HG03064 (cell line): ENCODE data around the gene MAP2K2.
"Not testable (repeated sequence)": the region's sequence is repeated elsewhere in the genome, so short reads cannot be mapped to it uniquely, and the experiment has no call there.

Source experiments
- ATAC-seq: cut with Tn5 transposase; IDR thresholded peaks from one replicate; pipeline ENCODE4 v1.9.1; 2021; ENCODE audit warnings: low read depth; ENCODE audit not compliant: unreplicated experiment

MAP2K2 gene

DNA sequence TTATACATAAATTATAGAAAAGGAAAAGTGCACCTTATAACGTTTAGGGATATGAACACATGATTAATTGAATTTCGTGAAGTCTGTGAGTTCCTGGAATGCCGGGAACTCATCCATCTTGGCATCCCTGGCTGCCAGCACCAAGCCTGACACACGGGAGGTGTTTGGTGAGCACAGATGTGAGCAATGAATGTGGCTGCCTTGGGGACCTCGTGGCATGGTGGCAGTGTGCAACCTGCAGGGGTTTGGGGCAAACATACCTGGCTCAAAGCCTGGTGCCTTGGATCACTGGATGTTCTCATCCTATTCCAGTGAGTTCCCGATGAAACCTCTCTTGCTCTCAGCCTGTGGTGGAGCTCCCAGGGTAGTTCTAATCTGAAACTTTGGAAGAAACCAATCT, 10.4 kb upstream of the MAP2K2 start:
- no peak for ATAC-seq

DNA sequence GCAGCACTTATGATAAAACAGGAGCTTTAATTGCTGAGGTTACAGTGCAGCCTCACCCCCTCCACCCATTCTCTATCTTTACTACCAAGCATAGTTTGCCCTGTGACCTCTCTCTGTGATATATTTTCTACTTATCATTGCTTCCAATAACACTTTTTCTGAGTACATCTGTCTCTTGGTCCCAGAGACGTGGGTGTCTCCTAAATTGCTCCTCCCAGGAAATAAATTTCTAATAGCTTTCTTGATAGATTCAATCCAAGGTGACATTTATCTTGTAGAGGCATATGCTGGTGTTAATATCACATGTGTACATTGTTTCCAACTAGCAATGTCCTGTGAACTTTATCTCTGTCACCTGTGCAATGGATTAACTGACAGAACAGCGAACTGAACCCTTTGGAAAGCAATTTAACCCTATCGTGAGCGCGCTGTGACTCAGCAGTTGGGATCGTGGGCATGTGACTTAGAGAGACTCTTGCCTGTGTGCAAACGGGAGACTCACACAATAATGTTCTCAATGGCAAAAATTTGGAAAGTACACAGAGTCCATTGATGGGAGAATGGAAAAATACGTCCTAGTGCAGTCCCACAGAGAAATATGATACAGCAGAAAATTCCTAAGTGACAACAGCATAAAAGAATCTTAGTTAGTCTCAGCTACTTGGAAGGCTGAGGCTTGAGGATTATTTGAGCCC, 7.0 kb upstream of the MAP2K2 start:
- ATAC-seq, result no peak

DNA sequence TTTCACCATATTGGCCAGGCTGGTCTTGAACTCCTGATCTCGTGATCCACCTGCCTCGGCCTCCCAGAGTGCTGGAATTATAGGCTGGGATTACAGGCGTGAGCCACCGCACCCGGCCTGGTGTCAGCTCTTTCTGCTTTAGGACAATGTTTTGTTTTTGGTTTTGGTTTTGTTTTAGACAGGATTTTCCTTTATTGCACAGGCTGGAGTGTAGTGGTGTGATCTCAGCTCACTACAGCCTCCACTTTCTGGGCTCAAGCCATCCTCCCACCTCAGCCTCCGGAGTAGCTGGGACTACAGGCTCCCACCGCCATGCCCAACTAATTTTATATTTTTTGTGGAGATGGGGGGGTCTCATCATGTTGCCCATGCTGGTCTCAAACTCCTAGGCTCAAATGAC, 5.1 kb upstream of the MAP2K2 start:
- ATAC-seq, result not testable (repeated sequence)

DNA sequence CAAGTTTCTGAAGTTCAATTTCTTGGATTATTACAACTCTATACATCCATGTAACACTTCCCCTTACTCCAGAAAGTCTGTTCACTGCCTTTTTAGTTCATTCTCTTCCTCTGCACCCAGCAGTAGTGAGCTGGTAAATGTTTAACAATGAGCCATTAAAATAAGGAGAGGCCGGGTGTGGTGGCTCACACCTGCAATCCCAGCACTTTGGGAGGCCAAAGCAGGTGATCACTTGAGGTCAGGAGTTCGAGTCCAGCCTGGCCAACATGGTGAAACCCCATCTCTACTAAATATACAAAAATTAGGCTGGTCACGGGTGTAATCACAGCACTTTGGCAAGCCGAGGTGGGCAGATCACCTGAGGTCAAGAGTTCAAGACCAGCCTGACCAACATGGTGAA, 3.4 kb upstream of the MAP2K2 start:
- not testable (repeated sequence) for ATAC-seq

DNA sequence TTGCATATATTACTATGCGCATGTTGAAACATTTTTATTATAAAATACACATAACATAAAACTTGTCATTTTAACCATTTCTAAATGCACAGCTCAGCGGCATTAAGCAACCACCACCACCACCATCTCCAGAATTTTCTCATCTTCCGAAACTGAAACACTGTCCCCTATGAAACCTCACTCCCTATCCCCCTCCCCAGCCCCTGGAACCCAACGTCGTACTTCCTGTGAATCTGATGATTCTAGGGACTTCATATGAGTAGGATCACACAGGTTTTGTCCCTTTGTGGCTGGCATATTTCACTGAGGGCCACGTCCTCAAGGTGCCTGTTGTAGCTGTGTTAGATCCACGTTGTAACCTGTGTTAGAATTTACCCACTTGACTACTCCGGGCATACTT, 716 bp upstream of the MAP2K2 start:
- no peak for ATAC-seq

DNA sequence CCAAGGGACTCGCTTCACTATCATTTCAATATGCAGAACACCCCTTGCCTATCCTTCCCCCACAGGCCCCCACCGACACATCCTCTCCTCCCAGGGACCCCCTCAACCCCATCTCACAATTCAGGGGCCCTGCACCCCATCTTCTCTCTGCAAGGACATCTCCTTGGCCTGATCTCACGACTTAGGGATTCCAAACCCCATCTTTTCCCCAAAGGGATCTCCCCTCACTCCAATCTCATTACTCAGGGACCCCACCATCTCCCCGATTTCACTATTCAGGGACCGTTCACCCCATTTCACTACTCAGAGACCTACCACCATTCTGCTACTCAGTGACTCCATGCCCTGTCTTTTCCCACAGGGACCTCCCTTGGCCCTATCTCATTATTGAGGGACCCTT, 1.4 kb downstream of the MAP2K2 start:
- no peak for ATAC-seq

DNA sequence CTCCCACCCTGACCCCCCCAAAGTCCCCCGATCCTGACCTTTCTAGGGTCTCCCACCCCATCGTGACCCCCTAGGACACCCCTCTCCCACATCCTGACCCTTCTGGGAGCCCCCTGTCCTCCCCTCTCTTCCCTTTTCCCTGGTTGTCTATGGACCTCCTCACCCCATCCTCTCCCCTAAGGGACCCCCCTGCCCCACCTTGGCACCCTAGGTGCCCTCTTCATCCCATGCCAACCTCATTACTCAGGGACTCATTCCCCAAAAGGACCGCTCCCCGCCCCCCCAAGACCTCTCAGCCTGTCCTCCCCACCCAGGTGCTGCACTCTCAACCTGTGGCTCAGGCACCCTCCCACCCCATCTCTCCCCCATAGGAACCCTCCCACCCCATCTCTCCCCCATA, 2.1 kb downstream of the MAP2K2 start:
- ATAC-seq, result no peak

DNA sequence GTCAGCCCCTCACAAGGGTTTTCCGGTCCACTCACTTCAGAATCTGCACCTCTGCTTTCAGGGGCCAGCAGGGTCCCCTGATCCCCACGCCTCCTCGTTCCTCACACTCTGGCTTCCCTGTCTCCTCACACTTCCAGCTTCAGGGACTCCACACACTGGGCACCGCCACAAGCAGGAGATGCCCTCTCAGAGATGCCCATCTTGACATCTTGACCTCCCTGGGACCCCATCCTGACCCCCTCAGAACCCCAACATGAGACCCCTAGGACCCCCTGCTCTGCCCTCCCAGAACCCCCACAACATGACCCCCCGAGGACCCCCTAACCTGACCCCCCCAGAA, 2.7 kb downstream of the MAP2K2 start:
- no peak for ATAC-seq

DNA sequence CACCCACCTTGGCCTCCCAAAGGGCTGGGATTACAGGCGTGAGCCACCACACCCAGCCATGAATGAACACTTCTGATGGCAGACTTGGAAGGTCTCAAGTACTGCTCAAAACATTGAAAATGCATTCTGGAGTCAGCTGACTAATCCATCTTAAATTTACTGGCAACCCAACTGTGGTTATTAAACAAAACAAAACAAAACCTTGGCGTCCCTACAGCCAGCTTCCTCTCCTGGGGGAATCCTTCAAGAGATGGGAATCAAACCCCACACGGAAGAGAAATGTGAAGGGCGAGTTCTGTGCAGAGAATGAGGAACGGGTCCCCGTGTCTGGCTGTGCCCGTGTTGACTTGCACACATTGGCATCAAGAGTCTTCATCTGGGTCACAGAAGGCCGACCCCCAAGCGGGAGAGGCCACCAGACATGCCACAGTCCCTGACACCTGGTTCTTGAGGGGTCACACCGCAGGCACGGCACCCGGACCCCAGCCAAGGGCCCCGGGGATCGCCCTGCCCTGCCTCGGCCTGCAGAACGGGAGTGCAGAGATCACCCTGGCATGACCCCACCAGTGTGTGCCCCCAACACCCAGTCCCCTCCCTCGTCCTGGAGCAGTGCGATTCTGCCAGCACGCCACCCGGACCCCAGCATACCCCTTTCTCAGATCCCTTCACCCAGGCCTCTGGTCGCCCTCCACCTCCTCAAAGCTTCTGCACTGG, 3.2 kb downstream of the MAP2K2 start:
- ATAC-seq, result no peak

DNA sequence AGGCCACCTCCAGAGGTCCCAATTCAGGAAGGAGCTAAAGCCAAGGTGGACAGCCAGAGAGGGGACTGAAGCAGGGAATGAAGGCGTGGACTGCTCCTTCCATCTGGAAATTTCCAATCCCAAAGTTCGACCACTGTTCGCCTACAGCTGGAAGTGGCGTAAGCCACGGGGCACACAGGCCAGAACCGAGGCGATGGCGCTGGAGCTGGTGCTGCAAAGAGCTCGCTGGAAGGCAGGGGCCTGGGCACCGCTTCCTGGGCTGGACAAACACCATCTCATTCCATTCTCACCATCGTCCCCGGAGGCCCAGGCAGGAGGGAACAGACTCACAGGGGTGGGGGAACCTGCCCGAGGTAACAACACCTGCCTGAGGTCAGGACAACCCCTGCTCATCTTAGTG, 4.2 kb downstream of the MAP2K2 start:
- no peak for ATAC-seq

DNA sequence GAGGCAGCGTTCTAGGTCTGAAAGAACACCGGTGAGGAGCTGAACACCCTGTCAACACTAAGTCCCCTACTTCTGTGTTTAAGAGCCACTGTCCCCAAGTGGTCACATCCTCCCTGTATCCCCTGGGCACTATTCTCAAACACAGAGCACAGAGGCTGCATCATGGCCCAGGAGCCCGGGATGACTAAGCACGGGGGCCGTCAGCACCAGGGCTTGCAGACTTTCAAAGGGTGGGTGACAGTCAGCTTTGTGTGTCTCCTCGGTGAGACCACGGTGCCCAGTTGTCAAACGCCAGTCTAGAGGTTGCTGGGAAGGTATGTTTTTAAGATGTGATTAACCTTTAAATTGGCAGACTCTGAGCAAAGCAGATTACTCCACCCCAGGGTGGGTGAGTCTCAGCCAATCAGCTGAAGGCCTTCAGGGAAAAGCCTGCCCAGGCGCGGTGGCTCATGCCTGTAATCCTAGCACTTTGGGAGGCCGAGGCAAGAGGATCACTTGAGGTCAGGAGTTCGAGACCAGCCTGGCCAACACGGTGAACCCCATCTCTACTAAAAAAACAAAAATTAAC, 8.0 kb downstream of the MAP2K2 start:
- no peak for ATAC-seq

DNA sequence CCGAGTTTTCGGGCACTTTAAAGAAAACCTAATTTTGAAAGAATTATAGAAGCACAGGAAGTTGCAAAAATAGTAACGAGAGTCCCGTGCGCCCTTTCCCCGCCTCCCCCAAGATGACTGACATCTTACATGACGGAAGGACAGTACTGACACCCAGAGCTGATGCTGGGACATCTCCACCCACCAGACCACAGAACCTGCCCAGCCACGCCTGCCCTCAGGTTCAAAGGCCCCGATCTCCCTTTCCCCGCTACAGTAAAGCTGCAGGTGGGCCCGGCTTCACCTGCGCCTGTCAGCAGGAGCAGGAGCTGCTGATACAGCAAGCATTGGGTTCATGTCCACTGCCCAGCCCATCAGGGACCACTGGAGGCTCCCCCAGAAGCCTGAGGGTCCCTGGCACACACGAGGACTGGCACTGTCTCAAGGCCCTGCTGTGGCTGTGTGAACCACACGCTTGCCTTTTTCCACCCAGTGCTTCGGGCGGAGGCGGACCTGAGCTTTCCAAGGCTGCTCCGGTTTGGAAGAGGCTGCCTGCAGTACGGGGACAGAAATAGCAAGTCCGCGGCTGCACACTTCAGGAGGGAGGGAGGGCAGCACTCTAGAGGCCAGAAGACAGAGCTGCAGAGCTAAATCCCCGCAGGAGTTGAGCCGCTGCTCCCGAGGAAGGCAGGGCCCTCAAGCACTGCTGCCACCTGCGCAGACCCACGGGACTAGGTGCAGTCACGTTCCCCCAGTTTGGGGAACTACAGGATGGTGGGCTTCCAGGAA, 8.7 kb downstream of the MAP2K2 start:
- ATAC-seq, result peak; percentile 62

DNA sequence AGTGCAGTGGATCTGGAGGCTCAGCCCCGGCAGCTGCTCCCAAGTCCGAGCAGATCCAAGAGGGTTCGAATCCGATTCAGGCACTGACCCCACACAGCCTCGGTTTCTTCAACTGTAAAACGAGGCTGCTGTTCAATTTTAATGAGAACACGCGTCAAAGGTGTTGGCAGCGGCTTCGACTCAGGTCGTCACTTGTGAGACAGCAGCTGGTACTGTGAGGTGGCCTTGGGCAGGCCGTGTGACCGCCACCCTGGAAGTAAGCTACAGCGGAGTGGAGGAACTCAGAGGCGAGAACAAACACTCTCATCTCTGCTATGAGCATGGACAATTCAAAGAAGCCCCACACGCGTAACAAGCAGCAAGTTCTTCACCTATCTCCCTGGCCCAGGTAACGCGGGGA, 9.7 kb downstream of the MAP2K2 start:
- ATAC-seq, result no peak

DNA sequence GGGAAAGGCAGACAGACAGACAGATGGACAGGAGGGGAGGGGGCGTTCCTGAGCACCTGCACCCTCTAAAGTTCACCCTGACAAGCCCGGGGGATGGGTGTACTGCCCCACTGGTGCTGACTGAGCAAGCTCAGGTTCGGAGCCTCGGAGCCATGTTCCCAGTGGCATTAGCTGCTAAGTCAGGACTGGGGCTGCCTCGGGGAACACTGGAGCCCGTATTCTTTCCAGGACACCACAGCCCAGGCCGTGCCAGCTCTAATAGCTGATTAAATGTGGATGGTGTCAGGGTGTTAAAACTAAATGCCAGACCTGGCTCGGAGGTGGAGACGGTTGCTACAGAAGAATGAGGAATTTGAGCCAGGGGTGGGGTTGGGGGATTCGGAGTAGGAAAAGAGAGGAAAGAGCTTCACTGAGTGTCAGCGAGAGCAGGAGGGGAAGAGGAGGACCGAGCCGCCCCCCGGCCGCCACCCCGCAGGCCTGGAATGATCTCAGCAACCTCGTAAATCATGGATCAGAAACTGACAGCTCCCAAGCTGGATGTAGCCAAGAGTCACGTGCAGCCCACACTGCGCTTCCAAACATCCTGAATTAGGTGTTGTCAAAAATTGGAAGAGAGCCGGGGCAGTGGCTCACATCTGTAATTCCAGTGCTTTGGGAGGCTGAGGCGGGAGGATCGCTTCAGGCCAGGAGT, 10.4 kb downstream of the MAP2K2 start:
- ATAC-seq, result no peak

DNA sequence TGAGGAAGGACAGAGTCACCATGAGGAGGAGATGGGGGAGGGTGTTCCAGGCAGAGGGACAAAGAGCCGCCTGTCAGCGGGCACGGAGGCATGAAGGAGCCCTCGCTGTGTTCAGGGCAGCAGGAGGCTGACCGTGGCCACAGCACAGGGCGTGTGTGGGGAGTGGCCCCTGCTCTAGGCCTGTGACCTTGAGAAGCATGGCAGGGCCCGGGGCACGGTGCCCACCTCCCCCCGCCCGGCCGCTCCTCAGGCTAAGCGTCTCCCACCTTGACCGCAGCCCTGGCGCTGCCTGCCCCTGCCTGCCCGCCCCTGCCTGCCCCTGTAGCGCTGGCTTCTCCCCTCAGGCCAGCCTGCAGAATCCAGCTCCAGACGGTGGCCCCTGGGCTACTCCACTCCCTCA, 11.6 kb downstream of the MAP2K2 start:
- no peak for ATAC-seq

DNA sequence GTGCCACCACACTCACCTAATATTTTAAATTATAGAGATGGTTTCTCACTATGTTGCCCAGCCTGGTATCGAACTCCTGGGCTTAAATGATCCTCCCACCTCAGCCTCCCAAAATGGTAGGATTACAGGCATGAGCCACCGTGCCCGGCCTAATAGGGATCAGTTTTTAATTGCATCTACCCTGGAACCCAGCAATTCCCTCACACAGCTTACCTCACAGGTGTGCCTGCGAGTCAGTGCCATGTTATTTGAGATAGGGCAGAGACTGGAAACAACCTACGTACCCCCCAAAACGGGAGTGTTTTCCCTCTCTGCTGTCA, 14.3 kb downstream of the MAP2K2 start:
- ATAC-seq, result no peak

DNA sequence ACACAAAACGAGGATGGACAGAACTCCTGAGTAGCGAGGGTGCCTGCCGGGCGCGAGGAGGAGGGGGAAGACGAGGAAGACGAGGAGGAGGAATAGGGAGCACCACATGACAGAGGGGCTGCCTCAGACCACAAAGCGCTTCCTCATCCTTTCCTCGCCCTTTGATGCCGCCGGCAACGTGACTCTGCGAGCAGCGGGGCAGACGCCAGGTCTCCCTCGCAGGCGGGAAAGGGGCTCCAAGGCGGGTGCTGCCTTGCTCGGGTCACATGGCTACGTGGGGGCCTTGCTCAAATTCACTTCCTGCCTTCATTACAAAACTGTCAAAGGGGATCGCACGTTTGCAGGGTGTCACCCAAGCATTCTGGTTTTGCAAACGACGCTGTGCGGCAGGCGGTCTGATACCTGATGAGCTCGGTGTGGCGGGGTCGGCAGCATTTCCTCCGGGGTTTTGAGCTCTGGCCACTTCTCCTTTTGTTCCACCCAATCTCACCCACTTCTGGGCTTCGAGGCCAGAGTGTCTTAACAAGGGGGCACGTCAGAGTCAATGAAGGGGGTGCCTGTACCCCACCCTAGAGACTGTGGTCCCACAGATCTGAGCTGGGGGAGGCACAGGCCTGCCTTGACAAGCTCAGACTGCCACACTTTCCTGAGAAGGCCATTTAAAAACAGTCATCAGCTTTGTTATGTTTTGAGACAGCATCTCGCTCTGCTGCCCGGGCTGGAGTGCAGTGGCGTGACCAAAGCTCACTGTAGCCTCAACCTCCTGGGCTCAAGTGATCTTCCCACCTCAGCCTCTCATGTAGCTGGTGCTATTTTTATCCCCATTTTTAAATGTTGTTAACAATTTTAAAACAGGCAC, 14.9 kb downstream of the MAP2K2 start:
- ATAC-seq, result peak; percentile 44

DNA sequence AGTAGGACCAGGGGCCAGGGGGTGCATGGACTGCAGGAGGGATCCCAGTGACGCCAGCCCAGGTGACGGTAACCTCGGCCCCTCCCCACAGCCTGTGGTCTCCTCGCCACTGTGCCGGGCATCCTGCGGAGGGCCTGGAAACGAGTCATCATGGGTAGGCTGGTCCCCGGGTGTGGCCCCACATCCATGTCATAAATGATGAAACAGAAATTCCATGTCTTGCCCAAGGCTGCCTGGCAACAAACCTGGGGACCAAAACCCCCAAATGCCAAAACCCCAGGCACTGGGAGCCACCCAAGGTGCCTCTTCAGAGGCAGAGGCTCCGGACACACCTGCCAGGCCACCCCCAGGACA, 20.9 kb downstream of the MAP2K2 start:
- ATAC-seq, result no peak

DNA sequence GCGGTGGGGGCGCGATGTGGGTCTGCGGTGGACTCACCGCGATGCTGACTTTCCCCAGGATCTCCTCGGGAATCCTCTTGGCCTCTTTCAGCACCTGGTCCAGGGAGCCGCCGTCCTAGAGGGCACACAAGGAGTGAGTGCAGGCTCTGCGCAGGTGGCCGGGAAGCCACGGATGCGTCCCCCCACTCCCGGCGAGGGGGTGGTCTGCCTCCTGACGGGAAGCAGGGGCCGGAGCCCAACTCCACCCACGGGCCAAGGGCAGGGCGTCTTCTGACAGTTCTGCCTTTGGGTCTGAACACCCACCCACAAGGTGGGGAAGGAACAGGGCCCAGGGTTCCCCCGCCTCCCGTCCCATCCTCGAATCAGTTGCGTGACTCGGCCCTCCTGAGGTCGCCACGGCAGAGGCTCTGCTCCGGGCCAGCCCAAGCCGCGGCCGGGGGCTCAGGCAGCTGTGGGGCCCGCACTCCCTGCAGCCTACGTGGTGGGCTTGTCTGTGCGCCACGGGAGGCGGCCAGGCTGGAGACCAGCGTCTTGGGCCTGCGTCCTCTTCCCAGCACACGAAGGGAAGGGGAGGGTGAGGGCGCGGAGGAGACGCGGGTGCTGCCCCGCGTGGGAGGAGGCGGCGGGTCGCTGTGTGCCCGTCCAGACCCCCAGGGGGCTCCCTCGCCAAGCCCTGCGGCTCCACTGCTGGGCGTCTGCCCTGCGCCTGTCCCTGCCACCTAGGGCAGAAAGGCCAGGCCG, 21.4 kb downstream of the MAP2K2 start:
- no peak for ATAC-seq

DNA sequence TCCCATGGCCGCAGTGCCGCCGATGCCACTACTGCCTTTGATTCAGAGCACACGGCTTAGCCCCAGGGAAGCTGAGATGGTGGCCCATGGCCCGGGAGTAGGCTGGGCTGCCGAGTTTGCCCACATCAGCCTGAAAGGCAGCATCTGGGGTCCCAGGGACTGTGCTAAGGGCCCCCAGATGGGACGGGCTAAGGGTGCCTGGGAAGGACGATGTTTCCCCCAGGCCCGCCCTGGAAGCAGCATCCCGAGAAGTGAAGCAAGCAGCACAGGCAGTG, 22.5 kb downstream of the MAP2K2 start:
- ATAC-seq, result no peak
